T-cell (primary cell): Measurements from ENCODE around the gene SRGAP2C. TPM values are rescaled to one million over a fixed set of nuclear protein-coding genes. Genes with fewer than 3 reads are reported as not detected.
"Not testable (repeated sequence)": the region's sequence is repeated elsewhere in the genome, so short reads cannot be mapped to it uniquely, and the experiment has no call there.

ENCODE experiments used
- ATAC-seq, 4 experiments: fragments of 200-7000 bp in 3 of 4; fragments of 150-1000 bp in 1 of 4; cut with Tn5 transposase; replicated peaks in 1 of 4; 1 replicate in 3 of 4; 2 replicates in 1 of 4; pipeline ENCODE4 v1.10.0; 2021; ENCODE audit warnings: moderate library complexity in 3 of 4, mild to moderate bottlenecking in 2 of 4, moderate number of reproducible peaks in 1 of 4
- CTCF ChIA-PET, 2 donors: fragments of 300-600 bp; sonication (Branson Sonifier 250); formaldehyde crosslinking; loops; one replicate each; lab custom pipeline; 2022; ENCODE audit warnings: antibody characterized with exemption in 2 of 2; lab: Charles Lee
- POLR2A ChIA-PET, 2 donors: fragments of 300-600 bp; sonication (Branson Sonifier 250); formaldehyde crosslinking; loops; one replicate each; lab custom pipeline; 2022; ENCODE audit warnings: antibody characterized with exemption in 2 of 2; lab: Charles Lee
- DNase-seq, 35 experiments: peaks; one replicate each; pipeline versions ENCODE4 v3.0.0 to v3.0.0-alpha.2; 2013 to 2023
- H3K27ac ChIP-seq: one replicate; pipeline ENCODE4 v1.5.1; 2013; ENCODE audit warnings: low read length
- H3K27me3 ChIP-seq, 2 experiments: replicated peaks in 1 of 2; 1 replicate in 1 of 2; 2 replicates in 1 of 2; pipeline versions ENCODE4 v1.6.1 to v1.7.0; 2013; ENCODE audit warnings: low read length in 1 of 2, mixed read lengths in 1 of 2; ENCODE audit not compliant: control insufficient read depth in 2 of 2, insufficient read depth in 2 of 2; ENCODE audit errors: extremely low read depth in 1 of 2
- H3K36me3 ChIP-seq, 2 donors: 1 replicate in 1 of 2; 2 replicates in 1 of 2; pipeline versions ENCODE4 v1.6.1 to v1.7.0; 2013; ENCODE audit warnings: low read length in 1 of 2; ENCODE audit not compliant: control insufficient read depth in 2 of 2, insufficient read depth in 1 of 2; ENCODE audit errors: extremely low read depth in 1 of 2
- H3K4me1 ChIP-seq, 2 experiments: 1 replicate in 1 of 2; 2 replicates in 1 of 2; pipeline versions ENCODE4 v1.6.1 to v1.7.0; 2013; ENCODE audit warnings: low read length in 2 of 2, mixed read lengths in 1 of 2; ENCODE audit not compliant: insufficient read depth in 2 of 2, control insufficient read depth in 1 of 2; ENCODE audit errors: extremely low read depth in 1 of 2
- H3K4me3 ChIP-seq, 2 donors: 1 replicate in 1 of 2; 2 replicates in 1 of 2; pipeline versions ENCODE4 v1.5.1 to v1.7.0; 2013; ENCODE audit warnings: mild to moderate bottlenecking in 2 of 2, low read length in 1 of 2, moderate library complexity in 1 of 2; ENCODE audit not compliant: control insufficient read depth in 1 of 2; ENCODE audit errors: extremely low read depth in 1 of 2
- H3K9me3 ChIP-seq: 2 replicates; pipeline ENCODE4 v1.7.0; 2013
- H3K27ac Mint-ChIP-seq, 2 donors: one replicate each; pipeline ENCODE4 v1.8.0; 2020 to 2021; ENCODE audit warnings: mild to moderate bottlenecking in 2 of 2, mixed read lengths in 2 of 2
- H3K27me3 Mint-ChIP-seq, 2 donors: one replicate each; pipeline ENCODE4 v1.8.0; 2021 to 2022; ENCODE audit warnings: mixed read lengths in 2 of 2
- H3K36me3 Mint-ChIP-seq: one replicate; pipeline ENCODE4 v1.8.0; 2021; ENCODE audit warnings: mixed read lengths
- H3K4me1 Mint-ChIP-seq, 3 donors: one replicate each; pipeline ENCODE4 v1.8.0; 2020 to 2022; ENCODE audit warnings: mixed read lengths in 3 of 3, mild to moderate bottlenecking in 1 of 3
- H3K4me3 Mint-ChIP-seq, 3 donors: one replicate each; pipeline ENCODE4 v1.8.0; 2020 to 2022; ENCODE audit warnings: mild to moderate bottlenecking in 3 of 3, mixed read lengths in 3 of 3, moderate library complexity in 3 of 3
- H3K9me3 Mint-ChIP-seq, 3 donors: one replicate each; pipeline ENCODE4 v1.8.0; 2020 to 2022; ENCODE audit warnings: mixed read lengths in 3 of 3
- WGBS: methylation state at CpG from one replicate; pipeline ENCODE4 v1.1.5; 2013; ENCODE audit warnings: missing lambda C conversion rate; ENCODE audit not compliant: insufficient coverage; 5-methylcytosine and 5-hydroxymethylcytosine counted together
- total RNA-seq, 35 experiments: library from RNA in 6 of 35; stranded (reverse) in 6 of 35; fragments of 120-200 nt in 1 of 35; gene quantifications; one replicate each; pipeline versions ENCODE4 v1.2.1 to v1.2.4 and lab custom pipeline; 2013 to 2026

Gene SRGAP2C
- total RNA-seq, 5 donors from 2014 or later (not counting 1 experiment from before 2014, with no cell fraction given), result 11.1 to 23.2 (median 19.1) TPM

- CTCF ChIA-PET, H3K4me3 ChIP-seq, POLR2A ChIA-PET, H3K36me3 ChIP-seq, DNase-seq, H3K36me3 Mint-ChIP-seq, H3K4me3 Mint-ChIP-seq, H3K27ac Mint-ChIP-seq, H3K27me3 Mint-ChIP-seq, H3K9me3 ChIP-seq, H3K4me1 Mint-ChIP-seq, H3K4me1 ChIP-seq, H3K27me3 ChIP-seq, H3K27ac ChIP-seq, H3K9me3 Mint-ChIP-seq, ATAC-seq: not testable (repeated sequence)
- no CpG with 5 or more reads among the region's 1 CpG for WGBS
These were observed 53.6 kb downstream of the SRGAP2C start for GRCh38 chr1:121238384-121238783.

GRCh38 chr1:121243913-121244312 lies 59.1 kb downstream of the SRGAP2C start:
- no CpG with 5 or more reads among the region's 1 CpG for WGBS
- H3K36me3 Mint-ChIP-seq, CTCF ChIA-PET, H3K27ac ChIP-seq, H3K27me3 Mint-ChIP-seq, POLR2A ChIA-PET, H3K4me1 ChIP-seq, DNase-seq, H3K27me3 ChIP-seq, H3K36me3 ChIP-seq, H3K4me3 Mint-ChIP-seq, ATAC-seq, H3K4me3 ChIP-seq, H3K9me3 Mint-ChIP-seq, H3K4me1 Mint-ChIP-seq, H3K9me3 ChIP-seq, H3K27ac Mint-ChIP-seq: not testable (repeated sequence)

GRCh38 chr1:121246399-121246798 lies 61.6 kb downstream of the SRGAP2C start:
- H3K9me3 ChIP-seq, H3K27me3 ChIP-seq, H3K36me3 Mint-ChIP-seq, CTCF ChIA-PET, H3K4me3 Mint-ChIP-seq, POLR2A ChIA-PET, DNase-seq, H3K36me3 ChIP-seq, H3K9me3 Mint-ChIP-seq, H3K27me3 Mint-ChIP-seq, H3K27ac ChIP-seq, H3K27ac Mint-ChIP-seq, H3K4me3 ChIP-seq, H3K4me1 ChIP-seq, ATAC-seq, H3K4me1 Mint-ChIP-seq: not testable (repeated sequence)
- WGBS, result no CpG with 5 or more reads among the region's 2 CpGs

DNA sequence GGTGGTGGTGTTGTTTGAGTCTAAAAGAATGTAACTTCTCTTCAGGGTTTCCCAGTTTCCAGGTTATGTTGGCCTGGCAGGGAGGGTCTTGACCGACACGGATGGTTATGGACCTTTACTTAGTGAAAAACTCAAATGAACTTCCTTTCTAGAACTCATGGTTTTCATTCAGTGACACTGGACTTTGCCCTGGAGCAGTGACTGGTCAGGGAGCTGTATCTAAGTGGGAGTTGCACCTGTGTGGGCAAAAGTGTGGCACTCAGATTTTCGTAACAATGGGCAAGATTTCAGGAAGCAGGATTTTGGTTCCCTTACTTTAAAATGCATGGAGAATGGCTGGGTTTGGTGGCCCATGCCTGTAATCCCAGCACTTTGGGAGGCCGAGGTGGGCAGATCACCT lies 67.9 kb downstream of the SRGAP2C start:
- no CpG with 5 or more reads among the region's 4 CpGs for WGBS
- H3K27me3 Mint-ChIP-seq, H3K4me1 ChIP-seq, DNase-seq, H3K36me3 ChIP-seq, POLR2A ChIA-PET, H3K4me1 Mint-ChIP-seq, ATAC-seq, H3K9me3 Mint-ChIP-seq, H3K27me3 ChIP-seq, H3K27ac ChIP-seq, H3K4me3 ChIP-seq, CTCF ChIA-PET, H3K27ac Mint-ChIP-seq, H3K9me3 ChIP-seq, H3K36me3 Mint-ChIP-seq, H3K4me3 Mint-ChIP-seq: not testable (repeated sequence)

DNA sequence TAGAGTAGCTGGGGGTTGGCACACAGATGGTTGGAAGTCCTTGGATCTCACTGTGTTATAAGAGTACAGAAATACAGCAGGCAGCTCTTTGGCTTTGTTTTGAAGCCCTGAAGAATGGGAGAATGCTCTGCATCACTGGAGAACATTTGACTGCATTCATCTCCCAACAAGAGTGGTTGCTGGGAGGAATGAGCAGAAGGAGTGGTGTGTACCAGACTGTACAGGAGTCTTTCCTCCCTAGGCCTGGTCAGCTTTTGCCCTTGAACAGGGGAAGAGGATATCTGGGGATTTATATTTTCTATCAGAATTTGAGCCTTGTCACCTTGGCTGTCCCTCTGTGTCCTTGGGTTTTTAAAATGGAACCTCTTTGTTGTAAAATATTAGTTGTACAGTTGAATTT lies 69.8 kb downstream of the SRGAP2C start:
- POLR2A ChIA-PET, H3K27me3 ChIP-seq, H3K4me3 Mint-ChIP-seq, H3K27me3 Mint-ChIP-seq, DNase-seq, H3K27ac ChIP-seq, H3K27ac Mint-ChIP-seq, CTCF ChIA-PET, H3K36me3 ChIP-seq, H3K4me1 ChIP-seq, H3K4me1 Mint-ChIP-seq, H3K36me3 Mint-ChIP-seq, H3K9me3 Mint-ChIP-seq, ATAC-seq, H3K9me3 ChIP-seq, H3K4me3 ChIP-seq: not testable (repeated sequence)

DNA sequence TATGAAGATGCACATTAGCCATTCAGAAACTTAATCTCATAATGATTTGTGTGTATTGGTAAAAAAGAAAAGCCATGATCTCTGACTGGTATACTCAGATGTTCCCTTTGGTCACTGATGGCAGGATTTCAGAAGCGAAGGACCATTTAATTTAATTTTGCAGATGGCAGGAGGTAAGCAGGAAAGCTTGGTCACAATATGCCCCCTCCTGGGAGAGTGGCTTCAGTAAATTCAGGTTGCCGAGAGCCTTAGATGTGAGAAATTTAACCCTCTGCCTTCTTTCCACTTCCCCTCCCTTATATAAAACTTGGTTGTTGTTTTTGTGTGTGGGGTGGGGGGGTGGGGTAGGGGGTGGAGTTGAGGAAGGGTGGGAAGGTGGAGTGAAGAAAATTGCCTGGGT lies 72.9 kb downstream of the SRGAP2C start:
- H3K4me3 ChIP-seq, CTCF ChIA-PET, H3K4me1 ChIP-seq, H3K27me3 ChIP-seq, H3K36me3 Mint-ChIP-seq, H3K9me3 Mint-ChIP-seq, H3K27ac Mint-ChIP-seq, DNase-seq, H3K9me3 ChIP-seq, ATAC-seq, POLR2A ChIA-PET, H3K36me3 ChIP-seq, H3K27me3 Mint-ChIP-seq, H3K4me1 Mint-ChIP-seq, H3K27ac ChIP-seq, H3K4me3 Mint-ChIP-seq: not testable (repeated sequence)
- no CpG with 5 or more reads among the region's 2 CpGs for WGBS

DNA sequence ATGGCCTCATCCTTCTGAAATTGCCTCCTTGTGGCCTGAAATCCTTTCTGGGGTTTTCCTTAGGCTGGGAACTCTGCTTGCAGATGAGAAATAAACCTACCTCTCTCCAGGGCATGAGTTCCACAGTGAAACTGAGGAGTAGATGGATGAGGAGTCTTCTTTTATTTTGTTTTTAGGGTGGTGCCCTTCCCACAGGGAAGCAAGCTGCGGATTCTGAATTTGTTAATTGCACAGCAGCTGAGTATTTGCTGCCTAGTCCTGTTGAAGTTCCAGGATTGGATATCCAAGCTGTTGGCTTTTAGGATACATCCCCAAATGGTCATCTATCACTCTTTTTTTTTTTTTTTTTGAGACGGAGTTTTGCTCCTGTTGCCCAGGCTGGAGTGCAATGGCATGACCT lies 73.4 kb downstream of the SRGAP2C start:
- H3K9me3 ChIP-seq, H3K4me3 Mint-ChIP-seq, H3K27ac ChIP-seq, H3K36me3 Mint-ChIP-seq, H3K4me1 Mint-ChIP-seq, CTCF ChIA-PET, ATAC-seq, H3K9me3 Mint-ChIP-seq, H3K27ac Mint-ChIP-seq, H3K4me3 ChIP-seq, H3K36me3 ChIP-seq, POLR2A ChIA-PET, H3K27me3 ChIP-seq, H3K4me1 ChIP-seq, H3K27me3 Mint-ChIP-seq, DNase-seq: not testable (repeated sequence)
- WGBS, result no CpG with 5 or more reads among the region's 2 CpGs
